ENCODE data around the gene ABHD5. TPM values are rescaled to one million over a fixed set of nuclear protein-coding genes. Genes with fewer than 3 reads are reported as not detected.
A peak's percentile ranks its signal among the peaks of the same experiment; 100 is the strongest.

The ABHD5 gene
- total and polyA plus RNA-seq, 9 donors: 4.4 to 36.2 (median 11.3) TPM

DNA sequence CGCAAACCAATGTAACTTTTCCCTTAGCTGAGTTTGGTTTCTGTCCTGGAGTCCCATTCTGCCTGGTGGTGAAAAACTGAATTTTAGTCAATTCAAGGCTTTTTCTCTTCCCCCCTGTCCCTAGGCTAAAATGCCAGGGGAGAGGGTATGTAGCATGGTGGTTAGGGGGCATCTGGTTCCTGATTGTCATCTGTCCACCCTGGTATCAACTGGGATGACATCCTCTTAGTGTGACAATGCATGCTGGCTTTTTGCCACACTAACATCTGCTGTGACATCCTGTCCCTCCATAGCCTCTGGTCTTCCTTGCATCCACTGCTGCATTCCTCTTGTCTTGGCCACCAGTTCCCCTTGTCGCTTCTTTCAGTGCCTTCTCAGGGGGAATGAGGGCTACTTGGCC, 73.7 kb downstream of the ABHD5 start:
- TF ChIP-seq EP300 (IDR thresholded peaks at IDR 0.05) (no peak), POLR2A (IDR thresholded peaks at IDR 0.05) (no peak)
- TF ChIP-seq, protein P1, sequence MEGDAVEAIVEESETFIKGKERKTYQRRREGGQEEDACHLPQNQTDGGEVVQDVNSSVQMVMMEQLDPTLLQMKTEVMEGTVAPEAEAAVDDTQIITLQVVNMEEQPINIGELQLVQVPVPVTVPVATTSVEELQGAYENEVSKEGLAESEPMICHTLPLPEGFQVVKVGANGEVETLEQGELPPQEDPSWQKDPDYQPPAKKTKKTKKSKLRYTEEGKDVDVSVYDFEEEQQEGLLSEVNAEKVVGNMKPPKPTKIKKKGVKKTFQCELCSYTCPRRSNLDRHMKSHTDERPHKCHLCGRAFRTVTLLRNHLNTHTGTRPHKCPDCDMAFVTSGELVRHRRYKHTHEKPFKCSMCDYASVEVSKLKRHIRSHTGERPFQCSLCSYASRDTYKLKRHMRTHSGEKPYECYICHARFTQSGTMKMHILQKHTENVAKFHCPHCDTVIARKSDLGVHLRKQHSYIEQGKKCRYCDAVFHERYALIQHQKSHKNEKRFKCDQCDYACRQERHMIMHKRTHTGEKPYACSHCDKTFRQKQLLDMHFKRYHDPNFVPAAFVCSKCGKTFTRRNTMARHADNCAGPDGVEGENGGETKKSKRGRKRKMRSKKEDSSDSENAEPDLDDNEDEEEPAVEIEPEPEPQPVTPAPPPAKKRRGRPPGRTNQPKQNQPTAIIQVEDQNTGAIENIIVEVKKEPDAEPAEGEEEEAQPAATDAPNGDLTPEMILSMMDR (IDR thresholded peaks at IDR 0.05): no peak
- 83 to 94% (median 89%) methylated on average over 2 of the region's 2 CpGs for WGBS, 3 donors
- no peaks in the 10 kb centered on the region for H3K36me3 ChIP-seq
- peaks cover 8% of the 10 kb centered on the region for H3K4me1 ChIP-seq (ENCODE audit: insufficient read depth)
- no peak overlapping the region for H3K27ac ChIP-seq
- H3K9me3 ChIP-seq: no peaks in the 10 kb centered on the region
- no peaks in the 10 kb centered on the region for H3K27me3 ChIP-seq
- H3K4me3 ChIP-seq: no peak overlapping the region
- no peak for DNase-seq
- intact Hi-C loops (cut with DNase I): no loop called here

DNA sequence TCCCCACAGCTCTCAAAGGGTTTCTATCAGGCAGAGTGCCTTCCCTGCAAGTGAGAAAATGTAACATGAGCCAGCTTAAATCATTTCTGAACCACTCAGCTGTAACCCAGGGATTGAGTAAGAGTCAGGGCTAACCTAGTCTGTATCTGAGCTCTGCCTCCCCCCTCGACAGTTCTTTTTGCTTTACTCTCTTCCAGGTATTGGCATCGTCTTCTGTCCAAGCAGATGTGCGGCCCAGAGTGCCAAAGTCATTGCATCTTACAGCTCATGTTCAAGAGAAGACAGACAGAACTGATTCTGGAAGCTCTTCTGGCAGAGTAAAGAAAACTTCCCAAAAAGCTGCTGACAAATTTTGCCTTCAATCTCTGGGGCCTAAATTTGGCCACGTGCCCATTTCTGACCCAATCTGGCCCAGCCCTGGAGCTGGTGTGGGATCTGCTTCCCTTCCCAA, 74.8 kb downstream of the ABHD5 start:
- intact Hi-C loops (cut with DNase I): no loop called here
- Histone ChIP-seq H3K4me3 (no peak overlapping the region), H3K36me3 (no peaks in the 10 kb centered on the region), H3K9me3 (no peaks in the 10 kb centered on the region), H3K4me1 (ENCODE audit: insufficient read depth) (peaks cover 14% of the 10 kb centered on the region), H3K27me3 (no peaks in the 10 kb centered on the region), H3K27ac (no peak overlapping the region)
- 51 to 68% (median 61%) methylated on average over 4 of the region's 4 CpGs for WGBS, 3 donors
- no peak for DNase-seq
- TF ChIP-seq EP300 (IDR thresholded peaks at IDR 0.05): no peak
- TF ChIP-seq, protein P1 (IDR thresholded peaks at IDR 0.05): no peak
- TF ChIP-seq POLR2A (IDR thresholded peaks at IDR 0.05): no peak

DNA sequence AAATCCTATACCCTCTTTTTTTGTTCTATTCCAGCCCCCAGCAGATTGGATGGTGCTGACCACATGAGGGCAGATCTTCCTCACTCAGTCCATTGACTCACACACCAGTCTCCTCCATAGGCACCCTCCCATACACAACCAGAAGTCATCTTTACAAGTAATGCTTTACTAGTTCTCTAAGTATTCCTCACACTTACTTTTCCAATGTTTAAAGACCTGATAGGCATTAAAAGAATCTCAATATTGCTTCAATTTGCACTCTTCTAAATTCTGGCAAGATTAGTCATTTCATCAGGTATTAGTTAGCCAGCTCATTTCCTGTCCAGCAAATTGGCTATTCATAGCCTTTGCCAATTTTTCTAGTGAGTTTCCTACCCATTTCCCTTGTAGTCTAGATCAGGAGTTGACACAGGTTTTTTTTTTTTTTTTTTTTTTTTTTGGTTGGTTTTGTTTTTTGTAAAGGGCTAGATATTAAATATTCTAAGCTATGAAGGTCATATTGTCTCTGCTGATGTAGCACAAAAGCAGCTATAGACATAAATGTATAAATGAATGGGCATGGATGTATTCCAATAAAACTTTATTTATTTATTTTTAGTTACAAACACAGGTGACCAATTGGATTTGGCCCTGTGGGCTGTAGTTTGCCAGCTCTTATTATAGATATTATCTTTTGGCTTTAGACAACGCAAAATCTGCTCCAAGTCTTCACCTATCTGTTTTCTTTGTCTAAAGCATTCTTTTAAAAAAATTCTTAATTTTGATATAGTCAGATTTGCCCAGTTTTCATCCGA, 76.1 kb downstream of the ABHD5 start:
- intact Hi-C loops (cut with DNase I): no loop called here
- Histone ChIP-seq H3K4me3 (no peak overlapping the region), H3K4me1 (ENCODE audit: insufficient read depth) (peaks cover 16% of the 10 kb centered on the region), H3K27ac (no peak overlapping the region), H3K36me3 (no peaks in the 10 kb centered on the region), H3K9me3 (no peaks in the 10 kb centered on the region), H3K27me3 (no peaks in the 10 kb centered on the region)
- WGBS, 3 donors: 51 to 57% (median 51%) methylated on average over 2 of the region's 2 CpGs
- DNase-seq: no peak
- TF ChIP-seq, protein P1 (IDR thresholded peaks at IDR 0.05): no peak
- TF ChIP-seq EP300 (IDR thresholded peaks at IDR 0.05): no peak
- no peak for TF ChIP-seq POLR2A (IDR thresholded peaks at IDR 0.05)

DNA sequence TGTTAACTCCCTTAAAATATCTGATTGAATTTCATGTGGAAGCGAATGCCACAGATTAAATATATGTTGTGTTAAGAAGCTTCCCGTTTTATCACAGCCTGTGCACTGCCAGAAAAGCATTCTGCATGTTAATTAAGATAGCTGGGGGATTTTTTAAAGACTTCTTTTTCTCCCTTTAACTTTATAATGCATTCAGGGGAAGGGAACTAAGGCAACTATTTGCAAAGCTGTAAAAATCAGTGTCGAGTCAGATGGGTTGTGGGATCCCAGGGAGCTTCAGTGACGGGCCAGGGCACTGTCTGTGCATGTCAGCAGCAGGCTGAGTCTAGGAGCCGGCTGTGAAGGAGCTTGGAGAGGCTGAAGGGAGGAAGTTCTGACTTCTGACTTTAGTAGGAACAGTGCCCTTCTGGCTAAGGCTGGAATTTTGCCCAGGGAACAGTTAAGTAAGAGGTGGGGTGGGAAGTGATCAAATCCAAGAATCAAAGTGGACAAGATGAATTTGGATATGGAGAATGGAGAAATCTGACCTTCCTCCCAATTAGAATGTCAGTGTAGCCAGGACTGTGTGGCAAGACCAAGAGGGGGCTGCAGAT, 77.7 kb downstream of the ABHD5 start:
- peak in 1 of 5 donors; percentile 26 for DNase-seq
- TF ChIP-seq POLR2A (IDR thresholded peaks at IDR 0.05) (no peak), EP300 (IDR thresholded peaks at IDR 0.05) (no peak)
- TF ChIP-seq, protein P1 (IDR thresholded peaks at IDR 0.05): no peak
- no peak overlapping the region for H3K27ac ChIP-seq

More for the DNA sequence above, 77.7 kb downstream of the ABHD5 start:
- no peaks in the 10 kb centered on the region for H3K27me3 ChIP-seq
- 16 to 27% (median 25%) methylated on average over 5 of the region's 5 CpGs for WGBS, 3 donors
- peaks cover 16% of the 10 kb centered on the region for H3K4me1 ChIP-seq (ENCODE audit: insufficient read depth)
- no peaks in the 10 kb centered on the region for H3K9me3 ChIP-seq
- intact Hi-C loops (cut with DNase I): no loop called here
- H3K4me3 ChIP-seq: no peak overlapping the region
- H3K36me3 ChIP-seq: no peaks in the 10 kb centered on the region
